HUDEP-2 (cell line): ENCODE results near the gene PTH1R.

Experiments
- DNase-seq, 76 experiments: peaks; one replicate each; lab custom pipeline; 2025; ENCODE audit not compliant: unreplicated experiment in 76 of 76; lab: John Stamatoyannopoulos, UW

Gene PTH1R

DNA sequence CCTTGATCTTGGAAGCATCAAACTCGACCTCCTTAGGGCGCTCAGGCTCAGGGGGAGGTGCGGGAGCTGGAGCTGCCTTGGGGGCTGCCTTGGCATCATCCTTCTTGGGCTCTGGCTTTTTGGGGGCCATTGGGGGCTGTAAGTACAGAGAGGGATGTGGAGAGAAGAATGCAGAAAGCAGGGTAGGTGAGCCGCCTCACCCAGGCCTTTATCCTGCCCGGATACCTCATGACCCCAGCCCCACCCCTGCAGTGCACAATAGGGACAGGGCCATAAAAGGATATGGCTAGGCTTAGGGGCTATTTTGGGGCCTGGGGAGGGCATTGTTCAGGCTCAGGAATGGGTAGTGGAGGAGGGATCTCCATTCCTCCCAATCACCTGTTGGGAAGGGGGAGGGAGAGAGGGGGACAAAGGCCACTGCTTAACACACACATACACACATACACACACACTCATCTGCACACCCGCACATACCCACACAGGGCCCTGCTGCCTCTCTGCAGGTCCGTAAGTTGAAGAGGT lies 14.2 kb upstream of the PTH1R start, which contains the start of gene MYL3:
Gene MYL3, minus strand, starts transcription at position 184 of the 522 bp plus-strand sequence. Its CDS starts 54 bp downstream, at position 130.
- no peak for DNase-seq

DNA sequence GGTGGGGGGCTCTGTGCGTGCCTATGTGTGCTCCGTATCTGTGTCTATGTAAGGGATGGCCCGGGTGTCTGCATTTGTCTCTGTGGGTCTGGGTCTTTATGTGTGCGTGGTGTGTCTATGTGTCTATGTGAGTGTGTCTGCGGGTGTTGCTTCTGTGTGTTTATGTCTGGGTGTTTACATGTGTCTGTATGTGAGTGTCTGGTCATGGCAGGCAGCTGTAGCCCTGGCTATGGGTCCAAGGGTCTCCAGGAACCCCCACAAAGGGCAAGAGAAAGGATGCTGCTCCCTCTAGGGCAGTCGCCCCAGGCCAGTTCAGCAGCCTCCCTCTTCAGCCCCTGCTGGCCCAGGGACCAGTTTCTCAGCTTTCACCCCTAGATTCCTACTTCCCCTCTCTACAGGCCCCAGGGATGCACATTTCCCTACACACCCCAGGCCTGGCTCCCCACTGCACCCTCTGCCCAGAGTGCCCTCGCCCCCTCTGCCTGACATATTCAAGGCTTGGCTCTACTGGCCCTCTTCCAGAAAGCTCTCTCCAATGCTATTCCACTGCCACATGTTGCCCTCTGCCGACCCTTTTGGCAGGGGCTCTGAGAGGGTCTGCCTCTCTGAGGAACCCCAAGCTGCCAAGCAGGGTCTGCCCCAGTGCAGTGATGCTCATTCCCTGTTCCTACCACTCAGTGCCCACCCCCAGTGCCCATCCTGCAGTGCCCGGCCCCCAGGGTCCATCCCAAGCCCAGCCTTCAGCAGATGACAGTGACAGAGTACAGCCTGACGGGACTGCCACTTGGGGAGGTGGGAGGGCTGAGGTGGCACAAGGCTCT lies 13.2 kb upstream of the PTH1R start:
- no peak for DNase-seq

DNA sequence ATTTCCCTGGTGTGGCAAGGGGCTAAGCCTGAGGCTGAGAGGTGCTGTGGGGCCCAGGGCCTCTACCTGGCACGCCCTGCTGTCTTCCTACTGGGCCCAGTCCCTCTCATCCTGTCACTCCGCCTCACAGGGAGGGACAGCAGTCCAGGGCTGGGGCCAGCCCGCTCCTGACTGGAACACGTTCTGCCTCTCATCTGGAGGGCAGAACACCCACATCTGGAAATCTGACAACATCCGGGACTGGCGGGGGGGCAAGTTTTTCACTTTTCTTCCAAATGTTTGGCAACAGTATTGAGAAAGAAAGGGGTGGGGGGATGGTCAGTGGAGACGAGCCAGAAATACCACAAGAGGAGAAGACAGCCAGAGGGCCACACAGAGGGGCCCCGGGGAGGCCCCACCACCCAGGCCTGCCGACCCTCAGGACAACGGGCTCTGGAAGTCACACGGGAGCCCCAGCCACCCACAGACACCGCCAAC lies 12.5 kb upstream of the PTH1R start:
- DNase-seq: no peak

DNA sequence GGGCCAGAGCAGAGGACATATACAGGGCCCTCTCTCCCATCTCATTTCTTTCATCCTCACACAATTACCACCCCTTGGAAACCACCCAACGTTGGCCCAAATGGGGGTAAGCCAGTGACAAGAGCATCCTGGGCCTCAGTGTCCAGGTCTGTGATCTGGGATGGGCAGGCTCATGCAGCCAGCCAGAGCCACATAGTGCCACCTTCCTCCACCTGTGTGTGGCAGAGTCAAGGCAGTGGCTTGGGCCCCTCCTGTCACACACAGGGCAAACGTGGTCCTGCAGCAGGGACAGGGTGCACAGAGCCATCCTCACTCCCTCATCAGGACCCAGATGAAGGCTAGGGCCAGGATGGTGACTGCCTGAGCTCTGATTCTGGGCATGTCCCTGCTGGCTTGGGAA lies 12.0 kb upstream of the PTH1R start:
- DNase-seq: no peak

DNA sequence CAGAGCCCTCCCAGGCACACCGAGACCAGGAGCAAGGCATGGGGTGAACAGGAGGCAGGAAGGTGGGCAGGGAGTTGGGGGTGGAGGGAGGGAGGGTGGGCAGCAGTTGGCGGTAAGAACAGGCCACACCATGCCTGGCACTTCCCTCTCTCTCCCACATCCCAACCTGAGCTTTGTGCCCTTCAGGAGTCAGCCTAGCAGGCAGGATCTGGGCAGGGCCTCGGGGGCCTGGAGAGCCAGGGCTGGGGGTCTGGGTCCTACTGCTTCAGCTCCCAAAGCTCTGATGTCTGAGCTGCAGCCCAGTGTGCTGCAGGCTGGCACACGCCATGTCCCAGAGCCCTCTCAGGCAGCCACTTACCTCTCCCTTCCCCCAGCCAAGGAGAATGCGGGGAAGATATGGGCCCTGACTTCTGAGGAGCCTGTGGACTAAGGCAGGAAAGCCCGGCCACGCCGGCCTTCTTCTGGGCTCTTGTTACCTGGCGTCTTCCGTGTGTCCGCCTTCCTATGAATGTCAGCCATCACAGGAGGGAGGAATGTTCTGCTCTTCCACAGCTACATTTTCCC lies 11.4 kb upstream of the PTH1R start:
- no peak for DNase-seq

DNA sequence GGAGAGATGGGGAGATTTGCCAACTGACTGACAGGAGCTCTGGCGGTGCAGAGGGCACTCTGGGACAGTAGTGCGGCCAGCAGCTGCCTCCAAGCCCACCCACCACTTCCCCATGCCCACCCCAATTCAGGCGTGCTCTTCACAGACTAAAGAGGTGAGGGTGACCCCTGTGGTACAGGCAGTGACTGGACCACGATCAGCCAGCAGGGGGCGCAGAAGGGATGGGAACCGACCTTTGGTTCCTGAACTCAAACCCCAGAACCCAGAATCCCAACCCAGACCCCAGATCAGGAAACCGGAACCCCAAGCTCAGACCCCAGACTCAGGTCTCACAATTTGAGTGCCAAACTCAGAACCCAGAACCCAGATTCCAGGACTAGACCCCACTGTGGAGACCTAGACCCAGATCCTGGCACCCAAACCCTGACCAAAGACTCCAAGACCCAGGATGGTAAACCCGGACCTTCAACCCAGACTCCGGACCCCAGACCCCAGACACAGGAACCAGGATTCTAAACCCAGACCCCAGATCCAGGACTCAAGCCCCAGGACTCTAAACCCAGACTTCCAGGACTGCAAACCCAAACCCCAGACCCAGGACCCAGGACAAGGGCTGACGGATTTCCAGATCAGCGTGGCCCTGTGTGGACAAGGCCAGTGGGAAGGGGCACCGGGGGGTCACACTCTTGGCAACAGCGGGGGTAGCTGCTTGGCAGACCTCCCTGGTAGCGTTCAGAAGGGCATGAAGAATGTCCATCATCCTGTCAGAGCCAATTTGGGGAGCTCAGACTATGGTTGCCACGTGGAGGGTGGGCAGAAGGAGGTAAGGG lies 10.6 kb upstream of the PTH1R start:
- DNase-seq: peak in 57 of 76 experiments; percentile 2 to 83 (median 45)

DNA sequence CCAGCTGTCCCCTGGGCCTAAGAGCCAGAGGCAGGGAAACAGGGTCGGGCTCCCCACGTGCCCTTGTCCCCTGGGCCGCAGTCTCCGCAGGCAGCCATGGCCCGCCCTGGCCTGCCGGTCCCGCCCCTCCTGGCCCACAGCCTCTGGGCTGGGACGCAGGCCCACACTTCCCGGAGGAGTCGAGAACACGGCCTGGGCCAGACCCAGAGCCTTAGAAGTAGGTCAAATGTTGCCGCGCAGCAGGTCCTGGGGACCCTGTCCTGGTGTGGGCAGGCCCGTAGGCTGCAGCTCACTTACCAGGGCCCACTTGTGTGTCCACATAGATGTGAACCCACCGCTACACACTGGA lies 10.0 kb upstream of the PTH1R start:
- no peak for DNase-seq

DNA sequence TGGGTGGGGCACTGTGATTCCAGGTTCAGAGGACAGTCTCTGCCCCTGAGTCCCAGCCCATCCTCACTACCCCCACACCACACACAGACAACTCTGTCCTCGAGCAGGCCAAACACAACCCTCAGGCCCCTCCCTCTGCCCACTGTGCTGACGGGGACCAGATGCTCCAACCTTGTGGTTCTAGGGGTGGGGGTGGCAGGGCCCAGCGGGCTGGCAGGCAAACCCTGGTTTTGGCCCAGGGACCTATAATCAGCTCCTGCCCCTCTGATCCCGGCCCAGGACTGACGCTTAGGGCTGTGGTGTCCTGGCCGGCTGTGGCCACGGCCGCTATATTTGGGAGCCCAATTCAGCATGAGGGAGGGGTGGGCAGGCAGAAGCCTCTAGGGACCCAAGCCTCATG lies 9.2 kb upstream of the PTH1R start:
- no peak for DNase-seq

DNA sequence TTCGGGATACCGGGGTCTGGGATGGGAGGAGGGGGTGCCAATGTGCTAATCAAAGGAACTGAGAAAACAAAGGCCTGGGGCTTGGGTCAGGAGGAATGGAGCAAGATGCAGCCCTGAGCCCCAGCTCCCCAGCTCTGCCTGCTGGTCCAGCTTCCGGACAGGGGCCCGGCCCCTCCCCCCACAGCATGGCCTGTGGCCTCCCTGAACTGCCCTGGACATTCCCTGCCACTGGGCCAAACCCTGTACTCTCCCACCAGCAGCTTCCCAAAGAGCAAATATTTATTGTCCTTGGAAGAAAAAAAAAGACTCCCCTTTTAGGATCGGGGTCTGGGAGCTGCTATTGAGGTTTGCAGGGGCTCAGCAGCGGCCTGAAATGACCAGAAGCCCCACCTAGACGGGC lies 8.6 kb upstream of the PTH1R start:
- no peak for DNase-seq

DNA sequence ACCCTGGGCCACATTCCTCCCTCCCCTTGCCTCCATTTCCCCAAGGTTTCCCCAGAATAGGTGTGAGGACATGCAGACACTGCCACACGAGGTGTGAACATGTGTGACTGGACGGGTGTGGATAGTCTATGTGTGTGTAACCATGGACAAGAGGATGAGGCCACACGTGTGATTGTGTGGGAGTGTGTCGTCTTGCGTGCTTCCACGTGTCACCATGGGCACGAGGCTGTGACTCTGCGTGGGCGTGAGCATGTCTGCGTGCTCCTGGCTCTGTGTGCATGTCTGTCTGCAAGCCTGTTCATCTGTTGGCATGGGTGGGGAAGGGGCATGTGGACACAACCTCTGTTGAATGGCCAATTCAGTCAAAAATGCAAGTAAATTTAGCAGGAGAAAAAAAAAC lies 8.1 kb upstream of the PTH1R start:
- no peak for DNase-seq

DNA sequence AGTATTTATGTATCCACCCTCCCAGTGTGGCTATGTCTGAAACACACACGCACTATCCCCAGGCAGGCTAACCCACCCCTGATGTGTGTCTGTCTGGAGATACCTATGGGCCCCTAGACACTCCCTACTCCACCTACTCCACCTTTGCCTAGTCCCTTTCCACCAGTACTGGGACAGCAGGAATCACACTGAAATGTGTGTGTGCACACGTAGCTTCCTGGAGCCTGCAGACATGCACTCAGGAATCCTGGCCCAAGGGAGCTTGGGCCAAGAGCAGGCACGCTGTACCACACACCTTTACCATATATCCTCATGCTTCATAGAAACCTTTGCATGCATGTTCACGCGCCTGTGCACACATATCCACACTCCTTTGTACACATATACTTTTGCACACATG lies 6.9 kb upstream of the PTH1R start:
- DNase-seq: no peak

DNA sequence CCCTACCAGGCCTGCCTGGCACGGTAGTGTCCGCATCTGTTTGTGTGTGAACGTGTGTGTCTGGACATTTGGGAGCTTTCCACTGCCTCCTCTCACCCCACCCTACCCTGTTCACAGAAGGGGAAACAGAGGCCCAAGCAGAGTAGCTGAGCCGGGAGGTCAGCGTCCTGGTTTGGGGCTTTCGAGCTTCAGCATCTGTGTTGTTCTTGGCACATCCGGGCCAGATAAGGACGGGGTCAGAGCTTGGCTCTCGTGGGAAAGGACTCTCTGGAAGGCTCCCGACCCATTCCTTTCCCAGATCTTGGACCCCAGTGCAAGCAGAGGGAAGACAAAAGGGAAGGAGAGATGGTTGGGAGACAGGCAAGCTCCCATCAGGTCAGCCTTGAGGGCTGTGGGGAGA lies 6.3 kb upstream of the PTH1R start:
- DNase-seq: no peak

DNA sequence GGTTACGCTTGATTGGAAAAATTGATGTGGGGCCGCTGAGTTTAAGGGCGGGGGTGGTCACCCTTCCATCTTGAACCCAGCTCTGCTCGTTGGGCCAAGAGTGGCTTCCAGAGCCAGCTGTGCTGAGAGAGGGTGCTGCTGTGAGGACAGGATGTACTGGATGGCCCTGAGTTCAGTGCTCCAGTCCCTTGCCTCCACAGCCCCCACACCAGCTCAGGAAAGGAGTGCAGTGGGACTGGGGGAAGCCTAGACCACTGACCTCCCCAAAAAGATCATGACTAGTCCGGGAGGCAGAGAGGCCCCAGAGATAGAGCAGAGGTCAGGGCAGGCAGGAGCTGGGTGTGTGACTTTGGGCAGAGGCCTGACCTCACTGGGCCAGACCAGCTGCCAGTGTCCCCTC lies 4.0 kb upstream of the PTH1R start:
- no peak for DNase-seq

DNA sequence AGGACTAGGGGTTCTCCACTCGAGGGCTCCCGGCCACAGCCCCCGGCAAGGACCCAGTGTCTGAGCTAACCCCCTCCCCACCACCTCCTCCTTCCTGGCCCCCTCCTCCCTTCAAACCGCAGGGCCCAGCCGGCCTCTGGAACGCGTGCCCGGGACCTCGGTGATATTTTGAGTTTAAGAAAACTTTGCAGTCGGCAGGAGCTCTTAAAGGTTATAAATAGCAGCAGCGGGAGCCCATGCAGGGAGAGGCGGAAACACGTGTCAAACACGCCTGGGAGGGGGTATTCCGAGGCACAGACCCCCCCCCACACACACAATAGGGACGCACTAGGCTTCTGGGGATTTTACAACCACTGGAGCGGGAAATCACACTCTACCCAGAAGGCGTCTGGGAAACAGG lies 3.1 kb upstream of the PTH1R start:
- DNase-seq: no peak

DNA sequence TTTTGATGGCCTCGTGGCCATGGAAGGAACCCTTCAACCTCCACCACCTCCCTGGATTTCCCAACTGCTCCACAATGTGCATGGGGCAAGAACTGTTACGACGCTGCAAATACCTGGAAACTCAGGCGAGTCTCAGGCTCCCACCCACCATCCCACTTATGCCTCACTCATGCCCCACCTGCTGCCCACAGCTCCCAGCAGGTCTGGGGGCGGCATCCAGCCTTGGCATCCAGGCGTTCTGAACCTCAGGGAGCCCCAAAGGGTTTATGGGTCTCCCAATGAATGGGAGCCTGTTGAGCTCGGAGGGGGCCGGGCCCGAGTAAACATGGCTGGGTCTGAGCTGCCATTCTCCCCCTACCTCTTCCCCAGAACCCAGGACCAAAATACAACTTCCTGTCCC lies 2.0 kb upstream of the PTH1R start:
- no peak for DNase-seq

DNA sequence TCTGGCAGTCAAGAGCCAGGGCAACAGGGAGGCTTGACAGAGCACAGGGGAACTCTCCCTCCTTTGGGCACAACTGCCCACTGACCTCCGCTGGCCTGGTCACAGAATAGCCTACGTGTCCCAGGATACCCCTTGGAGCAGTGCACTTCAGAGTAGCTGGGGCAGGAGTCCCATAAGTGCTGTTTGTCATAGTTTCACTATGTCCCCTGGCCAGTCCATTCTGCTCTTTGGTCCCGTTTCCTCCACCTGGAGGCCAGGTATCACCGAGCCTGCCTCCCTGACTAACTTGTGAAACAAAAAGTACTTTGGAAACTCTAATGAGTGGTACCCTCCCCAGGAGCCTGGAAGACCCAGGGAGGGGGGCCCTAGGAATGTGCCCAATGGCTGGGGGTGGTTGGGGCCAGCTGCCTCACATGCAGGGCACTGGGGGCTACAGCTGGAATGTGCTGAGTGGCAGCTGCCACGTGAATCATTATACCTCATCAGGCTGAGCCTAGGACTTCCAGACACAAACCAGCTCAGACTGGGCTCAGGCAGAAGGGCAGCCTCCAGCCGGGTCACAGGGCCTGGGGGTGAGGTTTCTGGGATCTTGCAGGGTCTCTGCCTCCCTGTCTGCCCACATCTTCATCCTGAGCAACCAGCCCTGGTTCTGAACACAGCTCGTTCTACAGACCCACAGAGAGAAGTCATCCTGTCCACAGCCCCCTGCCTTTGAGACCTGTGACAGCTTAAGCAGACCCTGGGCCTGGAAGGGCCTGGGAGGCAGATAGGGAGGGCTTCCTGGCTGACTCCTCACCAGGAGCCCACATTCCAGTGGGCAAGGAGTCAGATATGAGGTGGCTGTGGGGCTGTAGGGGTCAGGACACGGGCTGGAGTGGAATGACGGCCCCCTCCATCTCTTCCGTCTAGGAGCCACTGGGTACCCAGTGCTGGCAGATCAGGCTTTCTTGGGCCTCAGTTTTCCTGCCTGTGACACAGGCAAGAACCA lies 914 bp upstream of the PTH1R start:
- DNase-seq: no peak

DNA sequence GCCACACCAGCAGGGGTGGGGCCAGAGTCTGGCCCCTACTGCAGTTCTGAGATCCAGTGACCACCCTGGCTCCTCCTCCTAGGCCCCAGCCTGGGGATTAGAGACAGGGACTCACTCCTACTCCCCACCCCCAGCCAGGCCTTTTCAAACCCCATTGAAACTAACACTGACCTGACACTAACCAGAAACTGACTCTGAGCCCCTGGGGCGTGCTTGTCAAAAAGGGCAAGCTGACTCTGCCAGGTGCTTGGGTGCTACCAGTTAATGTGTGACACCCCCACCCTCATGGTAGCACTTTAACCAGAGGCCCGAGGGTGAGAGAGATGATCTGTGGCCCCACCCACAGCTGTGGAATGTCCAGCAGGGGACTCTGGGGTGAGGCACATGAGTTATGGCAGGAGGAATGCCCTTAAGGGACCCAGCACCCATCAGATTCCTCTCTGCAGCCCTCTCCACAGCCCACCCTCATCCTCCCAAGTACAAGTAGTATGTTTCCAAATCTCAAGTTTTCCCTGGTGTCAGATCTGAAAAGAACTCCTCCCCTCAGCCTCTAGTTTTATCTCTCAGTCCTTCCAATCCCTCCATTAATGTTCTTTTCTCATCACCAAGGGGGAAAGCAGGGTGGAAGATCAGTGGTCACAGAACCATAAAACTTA lies 1.4 kb downstream of the PTH1R start:
- no peak for DNase-seq

DNA sequence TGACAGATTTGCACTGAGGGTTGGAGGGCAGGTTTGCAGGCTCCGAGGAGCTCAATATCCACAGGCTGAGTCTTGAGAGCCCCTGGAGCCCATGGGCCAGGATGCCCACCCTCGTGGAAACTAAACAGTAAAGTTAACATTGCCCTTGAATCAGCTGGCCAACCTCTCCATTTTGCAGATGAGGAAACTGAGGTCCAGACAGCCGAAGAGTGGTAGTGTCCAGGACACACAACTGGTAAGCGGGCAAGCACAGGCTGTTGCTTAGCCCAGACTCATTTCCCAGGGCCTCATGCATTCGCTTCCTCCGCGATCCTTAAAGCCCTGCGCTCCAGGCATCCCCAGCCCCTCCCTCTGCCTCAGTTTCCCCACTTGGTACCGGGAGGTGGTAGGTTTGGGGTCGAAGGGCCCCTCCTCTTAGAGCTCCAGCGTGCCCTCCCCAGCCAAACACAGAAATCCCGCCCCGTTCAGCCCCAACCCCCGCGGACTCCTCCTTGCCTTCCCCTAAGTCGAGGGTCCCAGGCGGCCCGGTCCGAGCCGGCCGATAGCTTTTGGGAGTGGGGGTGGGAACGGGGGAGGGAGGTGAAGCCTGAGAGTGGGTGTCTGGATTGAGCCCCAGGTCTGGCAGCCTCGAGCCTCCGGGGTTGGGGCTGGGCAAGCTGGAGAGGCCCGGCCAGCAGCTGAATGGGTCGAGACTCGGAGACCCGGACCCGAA lies 3.5 kb downstream of the PTH1R start:
- DNase-seq: no peak
